Testis (tissue), 3 donors: ENCODE results near the gene RTN4IP1. TPM values are rescaled to one million over a fixed set of nuclear protein-coding genes. Genes with fewer than 3 reads are reported as not detected.

Experiments used
- DNase-seq: peaks from one replicate; pipeline ENCODE4 v3.0.0-alpha.2; 2019
- H3K27ac ChIP-seq, 2 donors: fragments of 200-600 bp; sonication (generic); one replicate each; pipeline ENCODE4 v1.5.1; 2019
- H3K27me3 ChIP-seq: fragments of 200-600 bp; sonication (generic); one replicate; pipeline ENCODE4 v1.5.1; 2019
- H3K36me3 ChIP-seq: fragments of 200-600 bp; sonication (generic); one replicate; pipeline ENCODE4 v1.5.1; 2017; ENCODE audit warnings: low read depth; ENCODE audit errors: missing control alignments
- H3K4me1 ChIP-seq: fragments of 200-600 bp; sonication (generic); one replicate; pipeline ENCODE4 v1.5.1; 2019
- H3K4me3 ChIP-seq, 2 donors: fragments of 200-600 bp; sonication (generic); one replicate each; pipeline ENCODE4 v1.5.1; 2017 to 2019
- H3K9me3 ChIP-seq: fragments of 200-600 bp; sonication (generic); one replicate; pipeline ENCODE4 v1.5.1; 2017
- CTCF ChIP-seq, 3 experiments: fragments of 450-650 bp in 2 of 3; fragments of 200-600 bp in 1 of 3; sonication (generic) in 1 of 3; IDR thresholded peaks; one replicate each; pipeline ENCODE4 v1.5.1; 2016 to 2019; ENCODE audit warnings: antibody characterized with exemption in 3 of 3, mild to moderate bottlenecking in 2 of 3, moderate library complexity in 1 of 3
- POLR2A ChIP-seq: fragments of 450-650 bp; IDR thresholded peaks from one replicate; pipeline ENCODE4 v1.6.1; 2017; ENCODE audit warnings: antibody characterized with exemption, mild to moderate bottlenecking, moderate library complexity
- WGBS, 2 donors: methylation state at CpG; one replicate each; pipeline ENCODE4 v1.1.5; 2018; 5-methylcytosine and 5-hydroxymethylcytosine counted together
- intact Hi-C: fragments of 100-400 bp; cut with DNase I; formaldehyde crosslinking; loops from one replicate; pipeline ENCODE4 v1.15.1; 2023; ENCODE audit warnings: low total_unique reads
- polyA plus RNA-seq: library from polyadenylated mRNA; stranded (reverse); fragments of 350-450 nt; fragmentation: Illumina TruSeq; extraction: RNeasy Lipid Tissue Mini Kit (QIAGEN cat#74804); gene quantifications from one replicate; pipeline ENCODE4 v1.2.3, GENCODE V29; 2014; ENCODE audit warnings: low read depth, low replicate concordance; ENCODE audit not compliant: insufficient read depth
- total RNA-seq, 2 donors: library from RNA; depleted of rRNA; stranded (reverse); fragments of >200 nt; gene quantifications; one replicate each; pipeline ENCODE4 v1.2.3, GENCODE V29; 2016

The RTN4IP1 gene
- total and polyA plus RNA-seq, 3 donors from 2014 or later = 9.8 to 9.9 (median 9.9) TPM

- no peaks in the 10 kb centered on the region for H3K27me3 ChIP-seq
- no peak for TF ChIP-seq POLR2A
- TF ChIP-seq CTCF (IDR thresholded peaks at IDR 0.05) = no peak
- H3K4me1 ChIP-seq = no peaks in the 10 kb centered on the region
- no peak overlapping the region for H3K4me3 ChIP-seq
- intact Hi-C loops = no loop called here
- 87 to 95% methylated on average over 2 of the region's 2 CpGs for WGBS, 2 donors
- no peak overlapping the region for H3K27ac ChIP-seq
- H3K36me3 ChIP-seq = no peaks in the 10 kb centered on the region
- H3K9me3 ChIP-seq = no peaks in the 10 kb centered on the region
- DNase-seq = no peak
Measured at GRCh38 chr6:106579281-106579680, 50.0 kb downstream of the RTN4IP1 start.

GRCh38 chr6:106574741-106575458, 54.4 kb downstream of the RTN4IP1 start:
- Histone ChIP-seq H3K27me3 (no peaks in the 10 kb centered on the region), H3K36me3 (no peaks in the 10 kb centered on the region), H3K4me1 (no peaks in the 10 kb centered on the region), H3K27ac (no peak overlapping the region), H3K4me3 (no peak overlapping the region), H3K9me3 (no peaks in the 10 kb centered on the region)
- intact Hi-C loops = no loop called here
- TF ChIP-seq POLR2A (no peak), CTCF (IDR thresholded peaks at IDR 0.05) (no peak)
- WGBS, 2 donors = 69 to 73% methylated on average over 10 to 16 of the region's 16 CpGs
- DNase-seq = peak; percentile 18

GRCh38 chr6:106572875-106573585, 56.3 kb downstream of the RTN4IP1 start:
- Histone ChIP-seq H3K4me3 (no peak overlapping the region), H3K27ac (no peak overlapping the region), H3K36me3 (no peaks in the 10 kb centered on the region), H3K9me3 (no peaks in the 10 kb centered on the region), H3K4me1 (no peaks in the 10 kb centered on the region), H3K27me3 (no peaks in the 10 kb centered on the region)
- no peak for TF ChIP-seq POLR2A
- no peak for TF ChIP-seq CTCF (IDR thresholded peaks at IDR 0.05)
- no peak for DNase-seq
- intact Hi-C loops = no loop called here
- WGBS, 2 donors = 54 to 74% methylated on average over 6 of the region's 6 CpGs

GRCh38 chr6:106572436-106572835, 56.9 kb downstream of the RTN4IP1 start:
- DNase-seq = peak; percentile 29
- Histone ChIP-seq H3K4me1 (no peaks in the 10 kb centered on the region), H3K4me3 (no peak overlapping the region), H3K9me3 (no peaks in the 10 kb centered on the region), H3K27me3 (no peaks in the 10 kb centered on the region), H3K36me3 (no peaks in the 10 kb centered on the region), H3K27ac (no peak overlapping the region)
- no peak for TF ChIP-seq POLR2A
- TF ChIP-seq CTCF (IDR thresholded peaks at IDR 0.05) = no peak
- 58% methylated on average over 5 of the region's 5 CpGs for WGBS, 2 donors
- intact Hi-C loops = no loop called here
